Ammon's horn (tissue), 1 donor: ENCODE measurements around the gene LHX3.

Experiments used
- DNase-seq: peaks from one replicate; pipeline ENCODE4 v3.0.0-alpha.2; 2016; ENCODE audit warnings: low spot score

Gene LHX3

GRCh38 chr9:136204838-136205706 lies at the start of gene LHX3:
TSS of gene LHX3 (minus strand) at chr9:136205128. CDS start at chr9:136205012, 116 bp downstream.
- no peak for DNase-seq

DNA sequence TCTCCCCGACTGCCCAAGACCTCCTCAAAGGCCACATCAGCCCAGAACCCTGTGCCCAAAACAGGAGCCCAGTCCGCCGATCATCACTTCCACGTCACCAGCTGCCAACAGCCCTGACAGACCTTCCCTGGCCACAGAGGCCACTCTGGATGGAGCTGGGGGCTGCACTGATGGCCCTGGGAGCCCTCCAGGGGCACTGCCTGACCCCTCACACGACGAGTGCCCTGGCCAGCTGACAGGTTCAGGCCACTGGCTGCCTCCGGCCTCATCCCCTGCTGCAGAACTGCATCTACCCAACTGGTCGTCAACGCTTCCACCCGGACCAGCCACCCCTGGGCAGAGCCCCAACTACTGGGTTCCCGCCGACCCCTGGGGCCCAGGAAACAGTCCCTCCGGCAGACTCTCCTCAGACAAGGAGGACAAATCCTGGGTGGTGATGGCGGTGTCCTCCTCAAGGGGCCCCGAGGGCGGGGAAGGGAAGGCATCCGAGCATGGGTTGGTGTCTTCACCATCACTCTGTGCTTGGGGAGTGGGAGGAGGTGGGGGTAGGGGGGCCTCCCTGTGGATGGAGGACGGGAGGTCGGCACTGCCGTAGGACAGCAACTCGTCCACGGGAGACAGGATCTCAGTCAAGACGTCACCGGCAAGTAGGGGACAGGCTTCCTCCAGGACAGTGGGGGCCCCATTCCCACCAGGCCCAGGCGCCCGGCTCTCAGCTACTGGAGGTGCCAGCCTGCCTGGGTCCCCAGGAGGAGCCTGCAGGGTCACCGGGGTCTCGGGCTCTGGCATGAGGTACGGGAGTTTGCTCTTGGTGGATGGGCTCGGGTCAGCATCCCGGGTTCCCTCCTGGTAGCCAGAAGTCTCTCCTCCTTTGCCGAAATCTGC lies 48.6 kb upstream of the LHX3 start:
- DNase-seq: no peak

- DNase-seq: no peak
Observed at GRCh38 chr9:136252846-136253245, 47.9 kb upstream of the LHX3 start.

DNA sequence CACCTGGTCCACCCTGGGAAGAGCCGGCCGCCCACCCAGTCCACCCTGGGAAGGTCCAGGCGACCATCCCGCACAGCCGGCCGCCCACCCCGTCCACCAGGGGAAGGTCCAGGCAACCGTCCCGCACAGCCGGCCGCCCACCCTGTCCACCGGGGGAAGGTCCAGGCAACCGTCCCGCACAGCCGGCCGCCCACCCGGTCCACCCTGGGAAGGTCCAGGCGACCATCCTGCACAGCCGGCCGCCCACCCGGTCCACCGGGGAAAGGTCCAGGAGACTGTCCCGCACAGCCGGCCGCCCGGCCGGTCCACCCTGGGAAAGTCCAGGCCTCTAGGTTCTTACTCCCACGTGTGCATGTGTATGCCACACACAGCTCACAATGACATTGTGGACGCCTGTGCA lies 47.4 kb upstream of the LHX3 start:
- DNase-seq: no peak

- no peak for DNase-seq
Observed at GRCh38 chr9:136251264-136252115, 46.6 kb upstream of the LHX3 start.

- no peak for DNase-seq
Observed at GRCh38 chr9:136250676-136251075, 45.7 kb upstream of the LHX3 start.

GRCh38 chr9:136249877-136250559 lies 45.1 kb upstream of the LHX3 start:
- DNase-seq: no peak

DNA sequence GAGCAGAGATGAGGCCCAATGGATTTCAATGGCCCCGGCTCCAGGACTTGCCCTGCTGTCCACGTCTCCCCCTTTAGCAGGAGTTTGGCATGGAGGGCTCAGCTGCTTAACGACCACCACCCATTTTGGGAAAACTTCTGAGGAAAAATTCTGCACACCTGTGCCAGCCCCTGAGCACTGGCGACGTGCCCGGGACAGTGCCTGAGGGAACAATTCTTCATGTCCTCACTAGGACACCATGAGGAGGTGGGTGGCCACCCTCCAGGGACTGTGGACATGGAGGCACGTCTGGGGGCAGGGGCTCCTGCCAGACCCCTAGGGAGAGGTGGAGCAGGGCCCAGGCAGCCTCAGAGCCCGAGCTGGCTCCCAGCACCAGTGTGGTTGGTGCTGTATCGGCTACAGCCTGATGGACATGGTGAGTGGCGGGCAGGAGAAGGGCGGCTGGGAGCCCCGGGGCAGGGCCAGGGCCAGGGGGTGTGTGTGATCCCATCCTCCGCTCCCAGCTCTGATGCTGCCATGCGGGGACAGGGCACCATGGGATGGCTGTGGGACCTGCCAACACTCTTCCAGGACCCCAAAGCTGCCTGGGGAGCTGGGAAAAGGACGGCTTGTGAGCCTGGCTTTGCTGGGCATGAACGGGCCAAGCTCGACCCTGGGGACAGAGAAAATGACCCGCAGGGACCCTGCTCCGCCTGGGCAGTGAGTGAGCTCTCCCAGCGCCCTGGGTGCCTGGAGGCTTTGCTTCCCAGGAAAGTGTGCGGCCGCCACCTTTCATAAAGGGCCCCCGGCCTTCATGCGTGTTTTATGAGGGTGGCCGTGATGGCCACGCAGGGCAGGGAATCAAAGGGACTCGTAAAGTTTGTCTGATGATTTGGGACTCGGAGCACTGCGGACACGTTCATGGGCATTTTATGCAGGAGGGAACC lies 44.3 kb upstream of the LHX3 start:
- DNase-seq: no peak

GRCh38 chr9:136247947-136248637 lies 43.2 kb upstream of the LHX3 start:
- no peak for DNase-seq

GRCh38 chr9:136247551-136247916 lies 42.6 kb upstream of the LHX3 start:
- DNase-seq: no peak

DNA sequence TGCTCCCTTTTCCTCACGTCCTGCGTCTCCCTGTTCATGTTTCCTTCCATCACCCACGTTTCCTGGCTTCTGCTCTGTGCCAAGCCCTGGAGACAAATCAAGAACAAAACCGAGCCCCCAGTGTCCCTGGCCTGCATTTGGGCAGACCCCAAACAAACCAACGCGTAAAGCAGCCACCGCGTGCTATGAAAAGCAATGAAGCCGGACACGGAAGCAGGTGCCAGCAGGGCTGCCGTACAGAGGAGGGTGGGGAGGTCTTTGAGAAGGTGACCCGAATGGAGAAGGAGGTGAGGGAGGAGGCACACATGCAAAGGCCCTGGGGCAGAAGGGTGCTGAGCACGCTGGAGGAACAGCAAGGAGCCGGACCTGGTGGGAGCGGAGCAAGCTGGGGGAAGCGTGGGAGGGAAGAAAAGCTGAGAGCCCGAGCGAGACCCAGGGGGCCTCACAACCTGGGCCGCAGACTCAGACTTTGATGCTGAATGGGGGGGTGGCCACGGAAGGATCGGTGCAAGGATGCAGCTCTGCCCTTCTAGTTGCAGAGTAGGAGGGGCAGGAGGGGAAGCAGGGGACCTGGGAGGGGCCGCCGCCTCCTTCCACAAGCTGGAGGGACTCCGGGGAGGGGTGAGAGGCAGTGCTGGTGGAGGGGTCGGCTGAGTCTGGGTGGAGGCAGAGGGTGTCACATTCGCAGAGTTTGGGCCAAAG lies 42.1 kb upstream of the LHX3 start:
- DNase-seq: no peak

DNA sequence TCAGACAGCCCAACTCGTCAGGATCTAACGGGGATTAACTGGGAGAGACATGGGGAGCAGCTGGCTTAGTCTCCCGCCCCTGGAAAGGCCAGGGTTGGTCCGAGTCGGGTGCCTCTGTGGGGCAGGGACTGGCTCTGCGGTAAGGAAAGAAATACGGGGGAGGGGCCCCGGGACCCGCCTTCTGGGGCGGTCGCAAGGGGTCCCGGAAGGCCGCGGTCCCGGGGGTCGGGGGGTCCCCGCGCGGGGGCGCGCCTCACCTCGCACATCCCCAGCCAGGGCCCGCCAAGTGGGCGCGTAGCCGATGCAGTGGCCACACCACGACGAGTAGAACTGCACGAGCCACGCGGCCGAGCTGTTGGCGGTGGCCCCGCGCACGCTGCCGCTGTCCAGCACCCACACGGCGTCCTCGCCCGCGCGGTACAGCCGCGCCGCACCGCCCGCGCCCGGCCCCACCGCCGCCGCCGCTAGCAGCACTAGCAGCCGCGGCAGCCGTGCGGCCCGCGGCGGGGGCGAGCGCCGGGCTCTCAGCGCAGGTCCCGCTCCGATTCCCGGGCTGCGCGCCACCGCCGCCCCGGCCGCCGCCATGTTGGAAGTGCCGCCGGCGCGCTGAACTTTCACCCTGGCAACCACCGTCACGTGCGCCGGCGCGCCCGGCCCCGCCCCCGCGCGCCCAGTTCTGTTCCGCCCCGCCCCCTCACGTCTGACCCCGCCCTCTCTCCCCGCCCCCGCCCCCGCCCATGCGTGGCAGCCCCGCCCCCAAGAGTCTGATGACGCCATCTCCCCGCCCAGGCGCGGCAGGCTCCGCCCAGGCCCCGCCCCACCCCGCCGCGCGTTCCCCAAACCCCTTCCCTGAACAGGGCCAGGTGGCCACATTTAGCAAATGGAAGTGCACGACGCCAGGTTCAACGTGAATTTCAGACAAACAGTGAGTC lies 40.6 kb upstream of the LHX3 start, which contains the start of gene QSOX2:
Gene QSOX2 (minus strand): TSS at position 594 of the 932 bp plus-strand sequence. CDS start 9 bp downstream, at position 585.
- peak; percentile 90 for DNase-seq

GRCh38 chr9:136244969-136245218 lies 40.0 kb upstream of the LHX3 start:
- DNase-seq: no peak

- DNase-seq: no peak
Observed at GRCh38 chr9:136244122-136244968, 39.4 kb upstream of the LHX3 start.

- DNase-seq: no peak
Observed at GRCh38 chr9:136243631-136244030, 38.7 kb upstream of the LHX3 start.

DNA sequence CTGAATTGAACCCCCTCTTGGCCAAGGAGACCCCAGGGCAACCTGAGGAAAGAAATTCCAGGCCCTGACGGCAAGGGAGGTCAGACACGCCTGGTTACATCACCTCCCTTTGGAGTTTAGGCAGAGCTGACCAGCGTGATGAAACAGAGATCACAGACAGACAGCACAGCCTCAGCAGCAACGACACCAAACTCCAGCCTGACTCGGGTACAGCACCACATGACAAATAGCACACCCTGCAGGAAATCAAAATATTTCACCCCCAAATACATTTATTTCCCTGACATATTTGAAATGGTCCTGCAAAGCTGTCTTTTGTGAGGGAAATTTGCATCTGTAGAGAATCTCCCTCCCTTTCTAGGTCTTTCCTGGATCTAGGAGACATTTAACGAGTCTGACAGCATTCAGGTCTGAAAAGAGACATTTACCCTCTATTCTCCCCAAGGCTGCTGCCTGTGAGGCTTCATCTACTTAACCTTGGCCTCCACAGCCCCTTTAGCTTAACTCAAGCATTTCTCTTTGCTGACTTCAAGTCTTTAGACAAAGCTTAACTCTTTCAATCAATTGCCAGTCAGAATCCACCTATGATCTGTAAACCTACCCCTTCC lies 38.1 kb upstream of the LHX3 start:
- no peak for DNase-seq

DNA sequence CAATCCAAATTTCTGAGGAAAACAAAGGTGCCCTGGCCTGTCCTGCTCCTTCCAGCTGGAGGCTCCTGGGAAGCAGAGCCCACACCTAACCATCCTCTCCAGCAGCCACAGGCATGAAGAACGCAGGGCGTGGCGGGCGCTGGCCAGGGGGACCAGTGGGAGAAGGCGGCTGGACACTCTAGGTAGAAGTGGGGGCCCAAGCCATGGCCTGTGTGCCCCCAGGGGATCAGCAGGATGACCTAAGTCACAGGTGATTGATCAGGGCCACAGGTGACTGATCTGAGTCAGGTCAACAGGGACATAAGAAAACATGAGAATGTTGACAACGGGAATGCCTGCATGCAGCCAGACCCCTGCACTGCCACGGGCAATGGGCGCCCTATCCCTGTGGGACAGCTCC lies 37.3 kb upstream of the LHX3 start:
- no peak for DNase-seq
